CD4-positive, alpha-beta T cell treated with Interleukin-6 at 100 ng/mL for 8 hours (primary cell): ENCODE measurements around the gene CFAP70.
"Not testable (repeated sequence)": the region's sequence is repeated elsewhere in the genome, so short reads cannot be mapped to it uniquely, and the experiment has no call there.

ENCODE experiments used
- DNase-seq: peaks from one replicate; pipeline ENCODE4 v3.0.0-alpha.2; 2020; ENCODE audit warnings: mixed read lengths, low spot score

CFAP70 gene

GRCh38 chr10:73358331-73359279 is at the start of gene CFAP70:
Gene CFAP70, minus strand, starts transcription at chr10:73358864. Its CDS starts 4,068 bp downstream, at chr10:73354796.
- peak; percentile 95 for DNase-seq

- no peak for DNase-seq
These were observed 49.4 kb upstream of the CFAP70 start for GRCh38 chr10:73408061-73408460.

DNA sequence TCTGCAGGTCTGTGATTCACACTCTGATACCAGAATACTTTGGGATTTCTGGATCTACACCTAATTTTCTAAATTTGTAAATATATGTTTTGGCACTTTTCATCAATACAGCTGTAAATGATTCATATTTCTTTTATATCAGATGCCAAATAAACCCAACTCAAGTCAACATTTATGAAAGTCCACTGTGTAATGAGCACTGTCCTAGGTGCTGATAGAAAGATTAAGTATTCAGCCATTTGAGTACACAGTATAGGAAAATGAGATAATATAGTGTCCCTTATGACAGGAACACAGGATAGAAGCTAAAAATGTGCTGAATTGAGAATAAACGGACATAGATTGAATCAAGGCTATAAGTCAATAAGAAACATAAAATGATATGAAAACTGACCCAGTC is 48.8 kb upstream of the CFAP70 start:
- no peak for DNase-seq

- DNase-seq = no peak
These were observed 48.2 kb upstream of the CFAP70 start for GRCh38 chr10:73406846-73407245.

DNA sequence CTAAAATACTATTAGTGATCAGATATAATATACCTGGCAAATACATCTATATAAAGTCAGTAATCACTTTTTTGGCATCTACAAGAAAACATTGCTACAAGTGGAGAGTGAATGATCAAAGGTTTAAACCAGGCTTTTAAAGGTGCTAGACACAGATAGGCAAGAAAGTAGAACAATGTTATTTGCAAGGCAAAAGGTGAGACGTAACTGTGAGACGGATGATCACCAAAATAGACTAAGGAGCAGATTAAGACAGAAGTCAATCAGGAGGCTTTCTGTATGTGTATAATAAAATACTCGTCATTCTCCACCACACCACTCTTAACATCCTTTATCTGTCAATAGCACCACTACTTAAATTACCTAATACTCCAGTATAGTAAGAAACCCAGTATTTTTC is 46.9 kb upstream of the CFAP70 start:
- no peak for DNase-seq

DNA sequence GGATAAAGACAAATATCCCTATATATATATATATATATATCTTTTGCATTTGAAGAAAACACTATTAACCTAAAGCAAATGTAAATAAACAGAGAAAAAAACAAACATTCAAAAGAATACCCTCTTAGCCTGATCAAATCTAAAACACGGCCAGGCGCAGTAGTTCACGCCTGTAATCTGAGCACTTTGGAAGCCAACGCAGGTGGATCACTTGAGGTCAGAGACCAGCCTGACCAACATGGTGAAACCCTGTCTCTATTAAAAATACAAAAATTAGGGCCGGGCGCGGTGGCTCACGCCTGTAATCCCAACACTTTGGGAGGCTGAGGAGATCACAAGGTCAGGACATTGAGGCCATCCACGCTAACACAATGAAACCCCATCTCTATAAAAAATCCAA is 46.0 kb upstream of the CFAP70 start:
- no peak for DNase-seq

GRCh38 chr10:73401636-73402035 is 43.0 kb upstream of the CFAP70 start:
- no peak for DNase-seq

DNA sequence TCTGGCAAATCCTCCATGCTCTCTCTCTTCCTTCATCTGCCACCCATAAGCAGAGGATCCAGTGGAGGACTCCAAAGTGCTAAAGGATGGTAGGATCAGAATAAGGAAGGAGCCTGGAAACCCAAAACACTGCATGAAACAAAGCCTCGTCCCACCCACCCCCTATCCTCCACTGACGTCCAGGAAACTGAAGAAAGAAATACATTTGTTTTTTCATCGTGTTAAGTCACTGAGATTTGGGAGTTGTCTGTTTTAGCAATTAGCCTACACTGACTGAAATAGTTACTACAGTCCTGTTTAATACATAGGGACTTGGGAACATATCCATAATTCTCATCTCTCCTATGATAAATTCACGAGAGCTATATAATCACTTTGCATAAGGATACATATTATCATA is 40.4 kb upstream of the CFAP70 start:
- no peak for DNase-seq

GRCh38 chr10:73398024-73398423 is 39.4 kb upstream of the CFAP70 start:
- no peak for DNase-seq

- DNase-seq = not testable (repeated sequence)
These were observed 35.7 kb upstream of the CFAP70 start for GRCh38 chr10:73394325-73394724.

- no peak for DNase-seq
These were observed 29.6 kb upstream of the CFAP70 start for GRCh38 chr10:73388228-73388627.

GRCh38 chr10:73386583-73386982 is 27.9 kb upstream of the CFAP70 start:
- DNase-seq = no peak

- no peak for DNase-seq
These were observed 20.5 kb upstream of the CFAP70 start for GRCh38 chr10:73379064-73379748.

DNA sequence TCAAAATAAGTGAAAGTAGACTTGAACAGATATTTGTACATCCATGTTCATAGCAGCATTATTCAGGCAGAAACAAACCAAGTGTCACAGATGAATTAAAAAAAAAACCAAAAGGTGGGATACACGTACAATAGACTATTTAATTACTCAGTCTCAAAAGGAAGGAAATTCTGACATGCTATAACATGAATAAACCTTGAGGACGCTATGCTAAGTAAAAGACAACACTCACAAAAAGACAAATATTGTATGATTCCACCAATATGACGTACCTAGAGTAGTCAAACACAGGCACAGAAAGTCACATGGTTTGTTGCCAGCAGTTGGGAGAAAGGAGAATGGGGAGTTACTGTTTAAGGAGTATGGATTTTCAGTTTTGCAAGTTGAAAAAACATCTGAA is 18.0 kb upstream of the CFAP70 start:
- no peak for DNase-seq

- no peak for DNase-seq
These were observed 9.6 kb upstream of the CFAP70 start for GRCh38 chr10:73368238-73368637.

GRCh38 chr10:73366381-73367298 is 8.0 kb upstream of the CFAP70 start:
- DNase-seq = no peak

DNA sequence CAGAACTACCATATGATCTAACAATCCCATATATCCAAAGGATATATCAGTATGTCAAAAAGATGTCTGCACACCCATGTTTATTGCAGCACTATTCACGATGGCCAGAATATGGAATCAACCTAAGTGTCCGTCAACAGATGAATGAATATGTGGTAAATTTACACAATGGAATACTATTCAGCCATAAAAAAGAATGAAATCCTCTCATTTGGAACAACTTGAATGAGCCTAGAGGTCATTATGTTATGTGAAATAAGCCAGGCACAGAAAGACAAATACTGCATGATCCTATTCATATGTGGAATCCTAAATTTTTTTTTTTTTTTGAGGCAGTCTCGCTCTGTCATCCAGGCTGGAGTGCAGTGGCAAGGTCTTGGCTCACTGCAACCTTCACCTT is 6.3 kb upstream of the CFAP70 start:
- DNase-seq = no peak

DNA sequence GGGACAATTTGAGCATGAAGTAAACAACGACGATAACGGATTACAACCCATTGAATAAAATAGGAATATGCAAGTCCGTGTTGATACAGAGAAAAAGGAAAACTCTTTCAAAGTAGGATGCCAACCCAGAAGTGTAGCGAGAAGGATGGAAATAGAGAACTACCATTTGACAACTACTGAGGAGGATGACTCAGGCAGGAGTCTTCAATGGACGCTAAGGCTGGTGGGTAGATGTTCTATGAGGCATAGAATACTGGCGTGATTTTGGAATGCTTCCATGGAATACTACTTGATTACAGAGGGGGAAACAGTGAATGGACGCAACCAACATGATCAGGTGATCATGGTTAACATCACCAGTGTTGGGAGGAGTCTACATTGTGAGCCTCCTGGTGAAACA is 828 bp upstream of the CFAP70 start:
- DNase-seq = no peak

DNA sequence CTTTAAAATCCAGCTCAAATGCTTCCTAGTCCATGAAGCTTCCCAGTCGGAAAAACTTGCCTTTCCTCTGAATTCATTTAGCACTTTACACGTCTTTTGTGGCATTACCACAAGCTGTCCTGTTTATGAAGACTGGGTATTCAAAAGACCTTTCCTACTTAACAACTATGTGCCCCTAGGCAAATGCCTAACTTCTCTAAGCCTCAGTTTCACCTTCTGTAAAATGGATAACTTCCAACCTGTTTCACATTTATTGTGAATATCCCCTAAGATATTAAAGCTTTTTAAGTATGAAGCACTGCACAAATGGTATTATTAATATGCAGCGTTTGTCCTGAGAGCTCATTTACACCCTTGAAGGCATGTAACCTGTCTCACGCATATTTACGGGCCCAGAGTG is 843 bp downstream of the CFAP70 start:
- DNase-seq = no peak

- no peak for DNase-seq
These were observed 1.5 kb downstream of the CFAP70 start for GRCh38 chr10:73357166-73357565.

DNA sequence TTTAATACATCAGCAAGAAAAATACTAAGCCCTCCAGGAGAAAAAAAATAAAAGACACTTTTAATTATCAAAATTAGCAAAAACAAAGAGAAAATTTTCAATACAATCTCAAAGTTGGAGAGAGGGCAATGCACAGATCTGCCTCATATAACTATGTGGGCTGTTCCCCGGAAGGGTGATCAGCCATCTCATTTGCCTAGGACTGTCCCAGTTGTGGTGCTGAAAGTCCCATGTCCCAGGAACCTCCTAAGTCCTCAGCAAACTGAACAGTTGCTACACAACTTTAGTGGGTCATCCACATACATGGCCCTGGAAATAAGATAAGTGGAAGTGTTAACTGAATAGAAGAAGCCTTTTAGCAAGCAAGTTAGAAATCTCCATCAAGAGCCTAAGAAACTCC is 14.4 kb downstream of the CFAP70 start:
- no peak for DNase-seq

DNA sequence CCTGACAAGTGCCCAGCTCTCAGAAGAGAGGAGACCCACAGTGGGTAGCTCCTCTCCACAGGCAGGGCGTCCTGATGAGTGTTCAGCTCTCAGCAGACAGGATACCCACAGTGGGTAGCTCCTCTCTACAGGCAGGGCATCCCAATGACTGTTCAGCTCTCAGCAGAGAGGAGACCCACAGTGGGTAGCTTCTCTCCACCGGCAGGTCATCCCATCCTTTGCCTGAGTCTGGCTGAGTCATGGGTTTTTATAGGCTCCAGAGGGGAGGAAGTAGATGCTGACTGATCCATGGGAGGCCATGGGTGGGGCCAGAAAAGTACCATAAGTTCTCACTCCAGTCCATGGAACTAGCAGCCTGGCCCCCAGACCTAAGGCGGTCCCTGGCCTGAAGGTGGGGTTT is 18.5 kb downstream of the CFAP70 start:
- DNase-seq = no peak
